ENCODE data around the gene CHST7.

Gene CHST7

DNA sequence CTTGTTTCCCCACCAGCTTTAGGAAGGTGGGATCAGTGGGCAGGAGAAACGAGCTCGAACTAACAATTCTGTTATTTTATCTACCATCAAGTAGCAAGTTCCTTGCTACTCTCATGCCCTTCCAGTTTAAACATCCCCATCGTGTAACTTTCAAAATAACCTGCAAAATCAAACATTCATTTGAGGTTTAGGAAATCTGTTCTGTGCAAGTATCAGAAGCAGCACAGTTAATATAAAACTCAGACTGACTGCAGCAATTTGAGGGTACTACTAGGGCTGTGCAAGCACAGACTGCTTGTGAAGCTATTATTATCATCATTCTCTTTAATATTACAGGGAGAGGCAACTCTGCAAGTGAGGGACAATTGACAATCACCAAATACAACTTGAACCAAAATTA, 48.0 kb downstream of the CHST7 start:
- Mint-ChIP-seq H3K36me3 (ENCODE audit: low read depth) (peaks cover 29% of the 10 kb centered on the region), H3K27me3 (ENCODE audit: low read depth, poor library complexity) (no peaks in the 10 kb centered on the region), H3K9me3 (peaks cover 47% of the 10 kb centered on the region), H3K4me1 (peaks cover 12% of the 10 kb centered on the region), H3K27ac (no peak overlapping the region), H3K4me3 (no peak overlapping the region)
- TF ChIP-seq, protein P1, sequence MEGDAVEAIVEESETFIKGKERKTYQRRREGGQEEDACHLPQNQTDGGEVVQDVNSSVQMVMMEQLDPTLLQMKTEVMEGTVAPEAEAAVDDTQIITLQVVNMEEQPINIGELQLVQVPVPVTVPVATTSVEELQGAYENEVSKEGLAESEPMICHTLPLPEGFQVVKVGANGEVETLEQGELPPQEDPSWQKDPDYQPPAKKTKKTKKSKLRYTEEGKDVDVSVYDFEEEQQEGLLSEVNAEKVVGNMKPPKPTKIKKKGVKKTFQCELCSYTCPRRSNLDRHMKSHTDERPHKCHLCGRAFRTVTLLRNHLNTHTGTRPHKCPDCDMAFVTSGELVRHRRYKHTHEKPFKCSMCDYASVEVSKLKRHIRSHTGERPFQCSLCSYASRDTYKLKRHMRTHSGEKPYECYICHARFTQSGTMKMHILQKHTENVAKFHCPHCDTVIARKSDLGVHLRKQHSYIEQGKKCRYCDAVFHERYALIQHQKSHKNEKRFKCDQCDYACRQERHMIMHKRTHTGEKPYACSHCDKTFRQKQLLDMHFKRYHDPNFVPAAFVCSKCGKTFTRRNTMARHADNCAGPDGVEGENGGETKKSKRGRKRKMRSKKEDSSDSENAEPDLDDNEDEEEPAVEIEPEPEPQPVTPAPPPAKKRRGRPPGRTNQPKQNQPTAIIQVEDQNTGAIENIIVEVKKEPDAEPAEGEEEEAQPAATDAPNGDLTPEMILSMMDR (IDR thresholded peaks at IDR 0.05) = no peak
- DNase-seq = no peak

DNA sequence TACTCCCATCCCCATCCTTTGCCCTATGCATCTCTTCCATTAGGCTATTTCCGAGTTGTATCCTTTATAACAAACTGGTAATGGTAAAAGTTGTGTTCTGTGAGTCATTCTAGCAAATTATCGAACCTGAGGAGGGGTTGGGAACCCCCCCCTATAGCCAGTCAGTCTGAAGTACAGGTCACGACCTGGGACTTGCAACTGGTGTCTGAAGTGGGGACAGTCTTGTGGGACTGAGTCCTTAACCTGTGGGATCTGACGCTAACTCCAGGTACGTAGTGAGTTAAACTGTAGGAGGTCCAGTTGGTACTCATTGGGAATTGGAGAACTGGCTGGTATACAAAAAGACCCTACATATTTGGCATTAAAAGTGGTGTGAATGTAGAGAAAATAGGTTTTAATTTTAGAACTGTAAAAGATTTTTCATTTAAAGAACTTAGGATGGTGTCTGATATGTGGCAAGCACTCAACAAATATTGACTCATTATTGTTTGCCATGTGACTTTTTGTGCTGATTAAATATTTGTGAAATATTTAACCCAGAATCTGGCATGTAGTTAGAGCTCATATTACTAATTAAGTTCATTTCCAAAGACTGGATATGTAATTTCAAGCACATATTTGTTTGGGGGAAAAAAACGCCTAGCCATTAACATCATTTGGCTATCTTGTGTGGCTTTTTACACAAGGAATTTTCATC, 50.7 kb downstream of the CHST7 start:
- Mint-ChIP-seq H3K4me1 (peaks cover 37% of the 10 kb centered on the region), H3K9me3 (peaks cover 41% of the 10 kb centered on the region), H3K27me3 (ENCODE audit: low read depth, poor library complexity) (no peaks in the 10 kb centered on the region), H3K36me3 (ENCODE audit: low read depth) (peaks cover 9% of the 10 kb centered on the region), H3K27ac (no peak overlapping the region), H3K4me3 (no peak overlapping the region)
- TF ChIP-seq, protein P1 (IDR thresholded peaks at IDR 0.05) = no peak
- no peak for DNase-seq

DNA sequence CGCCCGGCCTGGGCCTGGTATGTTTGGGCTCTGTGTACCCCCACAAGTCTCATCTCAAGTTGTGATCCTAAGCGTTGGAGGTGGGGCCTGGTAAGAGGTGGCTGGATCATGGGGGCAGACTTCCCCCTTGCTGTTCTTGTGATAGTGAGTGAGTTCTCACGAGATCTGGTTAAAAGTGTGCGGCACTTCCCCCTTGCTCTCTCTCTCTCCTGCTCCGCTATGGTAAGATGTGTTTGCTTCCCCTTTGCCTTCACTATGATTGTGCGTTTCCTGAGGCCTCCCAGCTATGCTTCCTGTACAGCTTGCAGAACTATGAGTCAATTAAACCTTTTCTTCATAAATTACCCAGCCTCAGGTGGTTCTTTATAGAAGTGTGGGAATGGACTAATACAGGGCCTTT, 53.0 kb downstream of the CHST7 start:
- H3K27me3 Mint-ChIP-seq (ENCODE audit: low read depth, poor library complexity) = no peaks in the 10 kb centered on the region
- peaks cover 4% of the 10 kb centered on the region for H3K36me3 Mint-ChIP-seq (ENCODE audit: low read depth)
- H3K4me3 Mint-ChIP-seq = no peak overlapping the region
- H3K27ac Mint-ChIP-seq = peak overlapping the region; percentile 85
- no peak for DNase-seq
- H3K4me1 Mint-ChIP-seq = peaks cover 50% of the 10 kb centered on the region
- H3K9me3 Mint-ChIP-seq = peaks cover 35% of the 10 kb centered on the region
- TF ChIP-seq, protein P1 (IDR thresholded peaks at IDR 0.05) = no peak

DNA sequence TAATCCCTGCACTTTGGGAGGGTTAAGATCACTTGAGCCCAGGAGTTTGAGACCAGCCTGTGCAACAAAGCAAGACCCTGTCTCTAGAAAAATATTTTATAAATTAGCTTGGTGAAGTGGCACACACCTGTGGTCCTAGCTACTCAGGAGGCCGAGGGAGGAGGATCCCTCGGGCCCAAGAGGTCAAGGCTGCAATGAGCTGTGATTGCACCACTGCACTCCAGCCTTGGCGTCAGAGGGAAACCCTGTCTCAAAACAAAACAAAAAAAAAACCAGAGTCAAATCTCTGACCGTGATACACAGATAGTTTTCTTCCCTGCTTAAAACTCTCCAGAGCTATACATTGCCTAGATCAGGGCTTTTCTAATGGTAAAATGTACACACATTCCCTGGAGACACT, 53.5 kb downstream of the CHST7 start:
- H3K27ac Mint-ChIP-seq = peak overlapping the region; percentile 78
- peaks cover 33% of the 10 kb centered on the region for H3K9me3 Mint-ChIP-seq
- peak overlapping the region; percentile 68 for H3K4me3 Mint-ChIP-seq
- no peak for DNase-seq
- peaks cover 50% of the 10 kb centered on the region for H3K4me1 Mint-ChIP-seq
- H3K27me3 Mint-ChIP-seq (ENCODE audit: low read depth, poor library complexity) = no peaks in the 10 kb centered on the region
- TF ChIP-seq, protein P1 (IDR thresholded peaks at IDR 0.05) = no peak
- peaks cover 4% of the 10 kb centered on the region for H3K36me3 Mint-ChIP-seq (ENCODE audit: low read depth)

DNA sequence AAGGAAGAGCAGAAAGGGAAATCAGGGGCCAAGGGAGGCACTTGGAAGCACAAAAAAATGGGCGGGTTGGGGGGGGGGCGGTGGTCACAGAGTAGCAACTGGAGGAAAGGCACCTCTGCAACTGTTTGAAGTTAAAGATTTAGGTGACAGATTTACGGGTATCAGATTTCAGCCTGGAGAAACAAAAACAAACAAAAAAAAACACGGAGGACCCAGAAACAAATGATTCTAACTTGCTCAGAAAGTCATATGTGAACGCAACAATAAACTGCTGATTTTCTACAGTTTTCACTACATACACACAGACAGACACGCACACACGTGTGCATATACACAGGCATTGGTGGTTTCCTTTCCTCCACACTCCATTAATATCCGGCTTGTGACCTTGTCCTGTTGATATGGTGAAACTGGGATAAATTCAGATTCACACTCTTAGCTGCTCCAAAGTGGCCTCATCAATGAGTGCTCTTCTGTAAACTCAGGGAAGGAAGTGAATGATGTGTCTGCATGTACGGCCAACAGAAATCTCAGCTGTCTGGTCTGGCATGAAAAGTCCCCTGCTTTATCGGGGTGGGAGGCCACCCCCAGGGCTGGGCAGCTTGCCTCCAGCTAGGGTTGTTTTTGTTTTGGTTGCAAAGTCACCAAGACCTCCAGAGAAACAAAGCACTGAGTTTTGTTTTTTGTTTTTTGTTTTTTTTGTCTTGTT, 54.3 kb downstream of the CHST7 start:
- Mint-ChIP-seq H3K27ac (peak overlapping the region; percentile 92), H3K9me3 (peaks cover 41% of the 10 kb centered on the region), H3K4me1 (peaks cover 47% of the 10 kb centered on the region), H3K4me3 (peak overlapping the region; percentile 68), H3K36me3 (ENCODE audit: low read depth) (peaks cover 4% of the 10 kb centered on the region), H3K27me3 (ENCODE audit: low read depth, poor library complexity) (no peaks in the 10 kb centered on the region)
- TF ChIP-seq, protein P1 (IDR thresholded peaks at IDR 0.05) = no peak
- DNase-seq = peak; percentile 27

All from nephron progenitor cell (in vitro differentiated cells).